Activated CD4-positive, alpha-beta T cell treated with anti-CD3 and anti-CD28 coated beads, Interleukin-2, amount 10 ng/mL, durations not matched to agents 7 days and 5 days (primary cell): ENCODE measurements around the gene SLC2A9. TPM values are rescaled to one million over a fixed set of nuclear protein-coding genes. Genes with fewer than 3 reads are reported as not detected.

Experiments
- CTCF ChIA-PET: fragments of 350-600 bp; sonication (Branson Sonifier 250); formaldehyde crosslinking; loops from one replicate; lab custom pipeline; 2021; ENCODE audit warnings: antibody characterized with exemption; lab: Charles Lee
- POLR2A ChIA-PET: fragments of 350-600 bp; sonication (Branson Sonifier 250); formaldehyde crosslinking; loops from one replicate; lab custom pipeline; 2021; ENCODE audit warnings: antibody characterized with exemption; lab: Charles Lee
- DNase-seq: peaks from one replicate; pipeline ENCODE4 v3.0.0-alpha.2; 2020
- H3K27ac Mint-ChIP-seq: one replicate; pipeline ENCODE4 v1.8.0; 2021; ENCODE audit warnings: mild to moderate bottlenecking, moderate library complexity, mixed read lengths
- H3K27me3 Mint-ChIP-seq: one replicate; pipeline ENCODE4 v1.8.0; 2021; ENCODE audit warnings: mixed read lengths
- H3K36me3 Mint-ChIP-seq: one replicate; pipeline ENCODE4 v1.8.0; 2021; ENCODE audit warnings: low read depth, mixed read lengths
- H3K4me1 Mint-ChIP-seq: one replicate; pipeline ENCODE4 v1.8.0; 2021; ENCODE audit warnings: mixed read lengths
- H3K4me3 Mint-ChIP-seq: one replicate; pipeline ENCODE4 v1.8.0; 2021; ENCODE audit warnings: mild to moderate bottlenecking, moderate library complexity, mixed read lengths
- H3K9me3 Mint-ChIP-seq: one replicate; pipeline ENCODE4 v1.8.0; 2021; ENCODE audit warnings: mixed read lengths
- total RNA-seq, 2 experiments: library from RNA; stranded (reverse); gene quantifications; one replicate each; pipeline ENCODE4 v1.2.3, GENCODE V29; 2021

SLC2A9 gene
- total RNA-seq, 2 experiments from 2014 or later = 1.5 to 2.0 TPM

GRCh38 chr4:9898596-9899305 lies 122.5 kb downstream of the SLC2A9 start:
- DNase-seq = no peak
- Mint-ChIP-seq H3K4me1 (no peaks in the 10 kb centered on the region), H3K27me3 (peaks cover 8% of the 10 kb centered on the region), H3K4me3 (no peak overlapping the region), H3K27ac (no peak overlapping the region), H3K36me3 (no peaks in the 10 kb centered on the region), H3K9me3 (no peaks in the 10 kb centered on the region)
- POLR2A ChIA-PET = no interaction called here
- CTCF ChIA-PET = no interaction called here

GRCh38 chr4:9895333-9895705 lies 126.0 kb downstream of the SLC2A9 start:
- ChIA-PET CTCF (no interaction called here), POLR2A (no interaction called here)
- no peaks in the 10 kb centered on the region for H3K4me1 Mint-ChIP-seq
- H3K9me3 Mint-ChIP-seq = no peaks in the 10 kb centered on the region
- peaks cover 8% of the 10 kb centered on the region for H3K27me3 Mint-ChIP-seq
- H3K27ac Mint-ChIP-seq = no peak overlapping the region
- DNase-seq = no peak
- H3K36me3 Mint-ChIP-seq = no peaks in the 10 kb centered on the region
- no peak overlapping the region for H3K4me3 Mint-ChIP-seq

- POLR2A ChIA-PET = no interaction called here
- H3K4me3 Mint-ChIP-seq = no peak overlapping the region
Measured at GRCh38 chr4:9894644-9895332, 126.5 kb downstream of the SLC2A9 start.

DNA sequence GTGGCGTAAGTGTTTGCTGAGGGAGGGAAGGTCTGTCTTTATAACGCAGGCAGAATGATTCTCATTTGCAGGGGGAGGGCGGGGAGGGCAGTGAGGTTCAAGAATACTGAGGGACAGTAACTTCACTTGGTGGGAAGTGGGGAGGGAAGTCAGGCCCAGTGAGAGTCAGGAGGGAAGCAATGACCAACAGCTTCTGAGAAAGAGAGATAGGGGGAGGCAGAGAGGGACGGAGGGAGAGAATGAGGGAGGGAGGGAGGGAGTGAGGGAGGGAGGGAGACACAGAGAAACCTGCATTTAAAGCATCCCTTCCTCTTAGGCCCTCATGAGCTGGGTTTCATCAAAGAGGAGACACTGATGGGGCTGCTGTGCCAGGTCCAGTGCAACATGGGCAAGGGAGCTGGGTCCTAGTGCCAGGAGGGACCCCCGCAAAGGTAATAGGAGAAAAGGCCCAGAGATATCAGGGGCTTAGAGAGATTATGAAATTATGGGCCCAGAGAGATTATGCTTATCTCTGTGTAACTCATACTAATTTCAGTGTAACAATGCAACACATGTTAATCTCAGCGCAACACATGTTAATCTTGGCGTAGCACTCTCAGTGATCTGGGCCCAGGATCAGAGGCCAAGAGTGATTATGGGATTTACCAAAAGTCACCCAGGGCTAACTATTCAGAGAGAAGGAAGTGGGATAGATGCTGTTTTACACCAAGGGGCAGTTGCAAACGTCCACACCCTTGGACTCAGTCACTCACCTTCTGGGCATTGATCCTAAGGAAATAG lies 127.8 kb downstream of the SLC2A9 start:
- Mint-ChIP-seq H3K27ac (no peak overlapping the region), H3K4me3 (no peak overlapping the region), H3K9me3 (no peaks in the 10 kb centered on the region), H3K27me3 (peaks cover 9% of the 10 kb centered on the region), H3K36me3 (no peaks in the 10 kb centered on the region), H3K4me1 (no peaks in the 10 kb centered on the region)
- DNase-seq = no peak
- POLR2A ChIA-PET = no interaction called here
- CTCF ChIA-PET = no interaction called here

More at GRCh38 chr4:9894644-9895332, 126.5 kb downstream of the SLC2A9 start:
- Mint-ChIP-seq H3K9me3 (no peaks in the 10 kb centered on the region), H3K27ac (no peak overlapping the region), H3K36me3 (no peaks in the 10 kb centered on the region), H3K27me3 (peaks cover 8% of the 10 kb centered on the region), H3K4me1 (no peaks in the 10 kb centered on the region)
- CTCF ChIA-PET = no interaction called here
- DNase-seq = no peak

DNA sequence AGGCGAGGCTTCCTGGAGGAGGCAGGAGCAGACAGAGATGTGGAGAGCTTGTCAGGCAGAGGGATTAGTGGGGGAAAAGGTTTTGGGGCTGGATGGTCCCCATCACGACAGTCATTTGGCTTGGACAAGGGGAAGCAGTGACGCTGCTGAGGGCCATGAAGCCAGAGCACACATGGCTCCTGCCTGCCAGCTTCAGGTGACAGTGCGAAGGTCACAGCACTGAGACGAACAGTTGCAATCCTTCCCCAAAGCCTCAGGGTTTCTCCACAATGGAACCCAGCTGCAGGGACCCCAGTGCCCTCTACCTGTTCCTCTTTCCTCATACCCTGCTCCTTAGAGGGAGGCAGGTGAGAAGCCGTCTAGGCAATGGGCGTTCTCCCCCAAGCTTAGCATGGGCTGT lies 129.6 kb downstream of the SLC2A9 start:
- no peak overlapping the region for H3K4me3 Mint-ChIP-seq
- no peak overlapping the region for H3K27ac Mint-ChIP-seq
- H3K36me3 Mint-ChIP-seq = no peaks in the 10 kb centered on the region
- H3K27me3 Mint-ChIP-seq = peaks cover 11% of the 10 kb centered on the region
- H3K9me3 Mint-ChIP-seq = no peaks in the 10 kb centered on the region
- CTCF ChIA-PET = no interaction called here
- no peak for DNase-seq
- H3K4me1 Mint-ChIP-seq = no peaks in the 10 kb centered on the region
- POLR2A ChIA-PET = no interaction called here

- Mint-ChIP-seq H3K4me3 (no peak overlapping the region), H3K27me3 (peaks cover 6% of the 10 kb centered on the region), H3K9me3 (no peaks in the 10 kb centered on the region), H3K36me3 (no peaks in the 10 kb centered on the region), H3K4me1 (no peaks in the 10 kb centered on the region), H3K27ac (no peak overlapping the region)
- CTCF ChIA-PET = no interaction called here
- no peak for DNase-seq
- POLR2A ChIA-PET = no interaction called here
Measured at GRCh38 chr4:9891056-9891455, 130.2 kb downstream of the SLC2A9 start.

DNA sequence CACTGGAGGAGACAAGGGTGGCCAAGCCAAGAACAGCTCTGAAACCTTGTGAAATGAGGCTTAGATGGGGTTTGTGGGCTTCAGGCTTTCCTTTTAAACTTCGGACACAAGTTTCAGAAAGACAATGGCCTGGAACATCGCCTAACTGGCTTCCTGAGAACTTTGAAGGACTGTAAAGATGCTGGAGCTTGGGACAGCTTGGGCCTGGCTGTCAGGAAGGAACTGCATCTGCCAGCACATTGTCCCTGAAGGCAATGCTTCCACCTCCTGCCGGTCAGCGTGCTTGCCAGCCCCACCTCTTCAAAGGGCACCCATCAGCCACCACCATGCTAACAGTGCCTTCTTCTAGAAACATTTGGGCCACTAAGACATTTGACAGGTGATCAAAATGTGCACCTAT lies 132.0 kb downstream of the SLC2A9 start:
- Mint-ChIP-seq H3K4me3 (no peak overlapping the region), H3K4me1 (no peaks in the 10 kb centered on the region), H3K36me3 (no peaks in the 10 kb centered on the region), H3K9me3 (no peaks in the 10 kb centered on the region), H3K27ac (no peak overlapping the region), H3K27me3 (peaks cover 4% of the 10 kb centered on the region)
- CTCF ChIA-PET = interaction anchor here (1.2 kb wide), 1 partner anchor 25 kb away, joined by 3 read pairs; no protein-coding TSS in a partner anchor
- no peak for DNase-seq
- POLR2A ChIA-PET = no interaction called here

DNA sequence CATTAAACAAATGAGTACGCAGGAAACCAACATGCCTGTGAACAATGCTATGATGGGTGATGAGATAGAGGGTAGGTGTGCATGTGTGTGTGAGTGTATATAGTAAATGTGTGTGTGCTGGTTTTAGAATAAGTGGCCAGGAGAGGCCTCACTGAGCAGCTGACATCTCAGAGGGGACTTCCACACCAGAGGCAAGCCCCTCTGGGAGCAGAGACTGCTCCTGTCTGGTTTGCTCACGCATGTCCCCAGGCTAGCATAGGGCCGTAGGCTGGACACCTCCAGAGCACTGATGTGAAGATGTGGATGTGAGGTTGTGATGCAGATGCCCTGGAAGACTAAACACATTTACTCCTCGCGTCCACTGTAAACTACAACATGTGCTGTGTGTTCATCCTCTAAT lies 135.3 kb downstream of the SLC2A9 start:
- H3K27me3 Mint-ChIP-seq = peaks cover 4% of the 10 kb centered on the region
- POLR2A ChIA-PET = no interaction called here
- no peaks in the 10 kb centered on the region for H3K4me1 Mint-ChIP-seq
- H3K4me3 Mint-ChIP-seq = no peak overlapping the region
- H3K9me3 Mint-ChIP-seq = no peaks in the 10 kb centered on the region
- no peaks in the 10 kb centered on the region for H3K36me3 Mint-ChIP-seq
- CTCF ChIA-PET = no interaction called here
- H3K27ac Mint-ChIP-seq = no peak overlapping the region
- no peak for DNase-seq

- Mint-ChIP-seq H3K4me1 (no peaks in the 10 kb centered on the region), H3K4me3 (no peak overlapping the region), H3K9me3 (no peaks in the 10 kb centered on the region), H3K36me3 (no peaks in the 10 kb centered on the region), H3K27me3 (peaks cover 2% of the 10 kb centered on the region), H3K27ac (no peak overlapping the region)
- CTCF ChIA-PET = no interaction called here
- DNase-seq = no peak
- POLR2A ChIA-PET = no interaction called here
Measured at GRCh38 chr4:9880406-9881197, 140.7 kb downstream of the SLC2A9 start.

DNA sequence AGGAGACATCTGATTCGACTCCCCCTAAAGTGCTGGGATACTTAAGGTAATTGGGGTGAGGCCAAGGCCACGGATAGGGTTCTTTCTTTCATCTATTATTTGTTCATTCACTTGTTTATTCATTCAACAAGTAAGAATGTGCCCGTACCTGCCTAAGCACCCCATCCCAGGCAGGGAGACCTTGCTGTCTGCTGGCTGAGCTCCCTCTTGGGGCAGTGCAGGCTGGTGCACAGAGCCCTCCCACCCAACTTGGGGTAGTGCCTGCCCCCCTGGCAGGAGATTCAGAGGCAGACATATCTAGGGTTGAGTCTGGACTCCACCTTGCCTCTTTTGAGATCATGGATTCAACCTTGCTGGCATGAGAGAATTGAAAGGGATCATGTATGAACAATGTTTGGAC lies 144.2 kb downstream of the SLC2A9 start:
- Mint-ChIP-seq H3K27me3 (no peaks in the 10 kb centered on the region), H3K27ac (no peak overlapping the region), H3K4me3 (no peak overlapping the region), H3K9me3 (no peaks in the 10 kb centered on the region), H3K36me3 (no peaks in the 10 kb centered on the region), H3K4me1 (no peaks in the 10 kb centered on the region)
- ChIA-PET CTCF (no interaction called here), POLR2A (no interaction called here)
- no peak for DNase-seq

GRCh38 chr4:9875516-9875915 lies 145.8 kb downstream of the SLC2A9 start:
- DNase-seq = no peak
- Mint-ChIP-seq H3K4me3 (no peak overlapping the region), H3K9me3 (no peaks in the 10 kb centered on the region), H3K27me3 (no peaks in the 10 kb centered on the region), H3K27ac (no peak overlapping the region), H3K36me3 (no peaks in the 10 kb centered on the region), H3K4me1 (no peaks in the 10 kb centered on the region)
- POLR2A ChIA-PET = no interaction called here
- CTCF ChIA-PET = no interaction called here

DNA sequence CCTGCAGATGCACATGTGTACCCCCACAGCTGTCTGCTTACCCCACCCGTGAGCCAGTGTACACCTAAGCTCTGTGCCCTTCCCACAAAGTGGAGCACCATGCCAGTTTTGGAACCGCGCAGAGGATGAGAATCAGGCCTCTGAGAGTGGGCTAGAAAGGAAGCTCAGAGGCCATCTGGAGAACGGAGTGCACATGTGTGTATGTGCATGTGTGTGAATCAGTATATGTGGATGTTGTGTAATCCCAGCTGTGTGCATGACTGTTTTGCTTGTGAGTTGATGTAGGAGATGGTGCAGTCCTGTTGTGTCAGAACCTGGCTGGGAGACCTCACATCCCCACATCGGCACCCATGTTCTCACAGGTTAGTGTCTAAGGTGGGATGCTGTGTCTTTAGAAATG lies 146.9 kb downstream of the SLC2A9 start:
- DNase-seq = no peak
- Mint-ChIP-seq H3K9me3 (no peaks in the 10 kb centered on the region), H3K4me1 (no peaks in the 10 kb centered on the region), H3K36me3 (no peaks in the 10 kb centered on the region), H3K27me3 (no peaks in the 10 kb centered on the region), H3K27ac (no peak overlapping the region), H3K4me3 (no peak overlapping the region)
- ChIA-PET CTCF (no interaction called here), POLR2A (no interaction called here)
